CD4-positive, alpha-beta T cell treated with Interleukin-21 for 1 hour (primary cell): ENCODE measurements around the gene IQCE.
"Not testable (repeated sequence)": the region's sequence is repeated elsewhere in the genome, so short reads cannot be mapped to it uniquely, and the experiment has no call there.

ENCODE experiments used
- DNase-seq: peaks from one replicate; pipeline ENCODE4 v3.0.0-alpha.2; 2020

IQCE gene

GRCh38 chr7:2555121-2556052 is 3.4 kb upstream of the IQCE start, which contains the start of gene BRAT1:
Gene BRAT1 (minus strand): TSS chr7:2555524. CDS start chr7:2554431, 1,093 bp downstream.
- DNase-seq = peak; percentile 94

- DNase-seq = no peak
These were observed 638 bp downstream of the IQCE start for GRCh38 chr7:2559283-2559950.

GRCh38 chr7:2563955-2564354 is 5.2 kb downstream of the IQCE start:
- DNase-seq = not testable (repeated sequence)

DNA sequence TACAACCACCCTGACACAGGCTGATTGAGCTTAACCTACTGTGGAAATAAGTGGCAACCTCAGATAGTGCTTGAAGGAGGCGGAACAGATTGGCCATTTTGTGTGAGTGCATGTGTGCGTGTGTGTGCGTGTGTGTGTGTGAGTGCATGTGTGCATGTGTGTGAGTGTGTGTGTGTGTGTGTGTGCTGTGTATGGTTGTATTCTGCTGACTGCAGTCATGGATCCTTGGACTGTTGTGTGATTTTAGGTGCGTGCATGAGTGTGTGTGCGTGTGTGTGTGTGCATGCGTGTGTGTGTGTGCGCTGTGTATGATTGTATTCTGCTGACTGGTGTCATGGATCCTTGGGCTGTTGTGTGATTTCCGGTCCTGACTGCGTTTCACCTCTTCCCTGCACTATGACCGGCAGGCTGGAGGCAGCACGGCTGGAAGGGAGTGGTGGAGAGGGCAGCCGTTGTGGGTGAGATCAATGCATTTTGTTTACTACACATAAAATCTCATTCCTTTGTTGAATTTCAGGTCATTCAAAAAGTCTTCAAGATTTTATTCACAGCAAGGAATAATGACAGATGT is 6.3 kb downstream of the IQCE start:
- DNase-seq = no peak

DNA sequence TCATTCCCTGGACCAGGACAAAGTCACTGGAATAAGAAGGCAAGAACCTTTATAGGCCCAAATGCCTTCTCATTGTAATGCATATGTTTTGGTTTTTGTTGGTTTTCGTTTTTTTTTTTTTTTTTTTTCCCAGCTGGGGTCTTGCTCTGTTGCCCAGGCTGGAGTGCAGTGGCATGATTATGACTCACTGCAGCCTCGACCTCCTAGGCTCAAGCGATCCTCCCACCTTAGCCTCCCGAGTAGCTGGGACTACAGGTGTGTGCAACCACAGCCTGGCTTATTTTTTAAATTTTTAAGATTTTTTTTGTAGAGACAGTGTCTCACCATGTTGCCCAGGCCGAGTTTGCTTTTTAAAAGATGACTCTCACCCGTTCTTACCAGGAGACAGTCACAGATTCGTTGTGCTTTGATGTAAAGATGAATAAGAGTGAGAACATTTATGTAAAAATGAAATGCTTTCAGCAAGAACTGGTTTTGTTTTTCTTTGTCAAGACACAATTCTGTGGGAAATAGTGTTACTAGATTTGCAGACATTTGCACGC is 7.6 kb downstream of the IQCE start:
- no peak for DNase-seq

DNA sequence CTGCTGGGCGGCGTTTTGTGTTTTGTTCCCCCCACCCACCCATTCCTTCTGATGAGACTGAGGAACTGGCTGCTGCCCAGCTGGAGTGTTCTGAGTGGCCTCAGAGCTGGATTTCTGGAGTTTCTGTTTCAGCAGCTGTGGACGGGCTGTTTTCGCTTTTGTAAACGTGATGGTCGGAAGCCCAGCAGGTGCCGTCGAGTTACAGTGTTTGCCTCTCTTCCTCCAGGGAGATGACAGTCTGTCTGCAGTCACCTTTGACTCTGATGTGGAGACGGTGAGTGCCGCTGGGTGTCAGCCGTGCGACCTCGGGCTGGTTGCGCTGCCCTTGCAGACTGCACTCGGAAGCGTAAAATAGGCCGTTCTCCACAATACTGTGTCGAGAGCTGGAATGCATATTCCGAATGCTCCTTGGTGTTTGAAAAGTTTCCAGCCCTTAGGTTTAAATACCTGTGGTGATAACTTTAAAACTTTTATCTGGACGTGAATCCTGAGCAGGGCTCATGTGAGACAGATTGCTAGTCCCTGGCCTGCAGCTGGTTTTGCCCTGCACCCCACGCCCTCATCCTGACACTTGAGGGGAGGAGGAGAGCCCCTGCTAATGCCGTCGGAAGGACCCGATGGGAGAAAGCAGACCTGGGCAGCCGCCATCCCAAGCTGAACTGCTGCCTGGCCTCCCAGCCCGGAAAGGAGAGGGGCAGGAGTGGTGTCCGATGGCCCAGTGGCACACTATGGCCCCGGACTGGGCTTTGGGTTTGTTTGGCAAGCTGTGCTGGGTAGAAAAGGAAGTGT is 8.3 kb downstream of the IQCE start:
- DNase-seq = peak; percentile 34

DNA sequence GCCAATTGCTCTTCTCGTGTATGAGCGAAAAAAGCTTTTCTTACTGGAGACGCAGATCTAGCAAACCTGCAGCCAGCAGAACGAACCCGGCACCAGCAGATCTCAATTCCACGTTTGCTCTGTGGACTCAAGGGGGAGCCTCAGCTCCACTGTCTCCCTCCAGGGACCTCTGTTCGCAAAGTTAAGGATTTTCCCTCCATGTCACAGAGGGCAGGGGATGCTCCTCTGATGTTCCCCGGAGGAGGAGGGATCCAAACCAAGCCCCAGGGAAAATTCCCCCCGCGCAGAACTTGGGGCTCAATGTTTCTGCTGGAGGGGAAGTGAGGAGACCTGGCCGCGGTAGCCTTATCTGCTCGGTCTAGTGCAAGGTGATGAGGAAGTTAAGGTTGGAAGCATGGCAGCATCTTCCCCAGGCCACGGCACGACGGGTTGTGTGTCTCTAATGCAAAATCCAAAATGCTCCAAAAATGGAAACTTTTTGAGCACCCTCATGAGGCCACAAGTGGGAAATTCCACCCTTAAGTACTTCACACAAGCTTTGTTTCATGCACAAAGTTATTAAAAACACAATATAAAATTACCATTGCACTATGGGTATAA is 9.0 kb downstream of the IQCE start:
- no peak for DNase-seq

DNA sequence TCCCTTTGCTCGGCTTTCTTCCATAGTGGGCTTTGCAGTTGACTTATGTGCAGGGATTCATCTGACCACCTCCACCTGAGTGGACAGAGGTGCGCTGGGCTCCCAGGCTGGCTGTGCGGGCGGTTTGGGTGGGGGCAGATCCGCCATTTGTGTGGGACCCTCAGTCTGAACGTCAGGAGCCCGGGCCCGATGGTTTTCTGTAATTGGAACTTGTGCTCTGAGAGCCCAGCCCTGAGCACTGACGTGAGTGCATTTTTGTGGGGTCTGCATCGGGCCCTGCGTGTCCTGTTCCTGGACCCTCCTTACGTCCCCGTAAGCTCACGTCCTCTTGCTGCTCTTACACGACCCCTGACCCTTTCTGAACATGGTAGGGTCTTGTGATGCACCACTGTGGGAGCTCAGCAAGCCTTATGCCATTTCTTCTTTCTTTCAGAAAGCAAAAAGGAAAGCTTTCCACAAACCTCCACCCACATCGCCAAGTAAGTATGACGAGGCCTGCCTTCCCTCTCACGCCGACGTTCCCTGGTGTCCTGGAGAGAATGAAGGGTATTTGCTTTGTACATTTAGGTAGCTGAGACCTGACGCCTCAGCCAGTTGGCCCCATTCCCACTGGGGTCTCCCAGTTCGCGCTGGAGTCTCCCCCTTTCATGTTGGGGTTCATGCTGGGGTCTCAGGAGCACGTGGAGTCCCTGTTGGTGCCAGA is 9.9 kb downstream of the IQCE start:
- no peak for DNase-seq

DNA sequence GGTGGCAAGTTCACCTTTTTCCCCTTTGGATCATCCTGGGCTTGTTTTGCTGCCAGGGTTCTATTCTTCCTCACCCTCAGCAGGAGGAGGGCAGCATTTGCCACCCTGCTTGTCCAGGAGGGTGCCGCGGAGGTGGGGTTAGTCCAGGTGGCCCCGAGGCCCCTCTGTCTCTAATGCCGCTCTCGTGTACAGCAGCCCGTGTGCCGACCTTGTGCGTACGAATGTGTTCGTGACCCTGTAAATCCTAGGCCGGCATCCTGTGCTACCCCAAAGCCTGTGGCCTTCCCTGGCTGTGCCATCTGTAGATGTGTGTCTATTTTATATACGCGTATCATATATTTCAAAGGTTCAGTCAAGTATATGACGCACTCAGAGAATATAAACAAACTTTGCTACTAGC is 10.6 kb downstream of the IQCE start:
- DNase-seq = no peak

DNA sequence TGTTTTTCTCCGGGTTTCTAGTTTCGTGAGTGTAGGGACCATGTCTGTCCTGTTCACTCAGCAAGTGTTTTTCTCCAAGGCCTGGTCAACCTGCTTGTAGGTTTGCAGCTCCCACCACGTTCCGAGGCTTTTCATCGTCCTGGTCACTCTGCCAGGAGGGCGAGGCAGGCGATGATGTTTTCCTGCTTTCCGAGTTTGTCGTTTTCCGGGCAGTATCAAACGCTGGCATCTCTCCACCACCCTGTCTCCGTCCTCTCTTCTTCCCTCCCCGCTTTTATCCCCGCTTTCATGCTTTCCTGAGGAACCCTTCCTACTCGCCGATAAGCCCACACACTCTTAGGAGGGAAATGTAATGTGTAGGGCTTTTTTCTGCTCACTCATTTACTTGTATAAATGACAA is 11.2 kb downstream of the IQCE start:
- no peak for DNase-seq

- no peak for DNase-seq
These were observed 12.6 kb downstream of the IQCE start for GRCh38 chr7:2571409-2571808.

DNA sequence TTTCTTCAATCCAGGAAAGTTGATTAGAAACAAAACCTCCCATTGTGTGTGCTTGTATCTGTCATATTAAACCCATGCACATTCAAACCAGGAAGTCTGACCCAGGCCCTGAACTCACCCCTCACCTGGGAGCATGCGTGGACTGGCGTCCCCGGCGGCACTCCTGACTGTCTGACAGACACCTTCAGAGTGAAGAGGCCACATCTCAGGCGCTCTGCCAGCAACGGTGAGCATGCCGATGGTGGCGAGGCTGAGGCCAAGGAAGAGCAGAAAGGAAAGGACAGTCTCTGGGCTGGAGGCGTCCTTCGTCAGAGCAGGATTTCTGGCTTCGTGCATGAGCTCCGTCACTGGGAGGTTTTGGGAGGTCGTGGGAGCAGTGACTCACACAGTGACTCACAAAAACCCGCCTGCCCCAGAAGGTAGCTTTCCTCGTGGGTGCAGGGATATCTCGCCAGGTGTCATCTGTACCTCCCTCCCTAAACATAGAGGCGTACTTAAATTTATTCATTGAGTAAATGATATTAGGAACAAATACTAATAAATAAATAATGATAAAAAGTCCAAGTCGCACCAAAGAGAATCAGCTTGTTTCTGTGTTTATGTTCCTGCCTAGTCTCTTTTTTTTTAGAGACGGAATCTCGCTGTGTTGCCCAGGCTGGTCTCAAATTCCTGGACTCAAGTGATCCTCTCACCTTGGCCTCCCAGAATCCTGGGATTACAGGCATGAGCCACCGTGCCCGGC is 13.5 kb downstream of the IQCE start:
- DNase-seq = no peak

DNA sequence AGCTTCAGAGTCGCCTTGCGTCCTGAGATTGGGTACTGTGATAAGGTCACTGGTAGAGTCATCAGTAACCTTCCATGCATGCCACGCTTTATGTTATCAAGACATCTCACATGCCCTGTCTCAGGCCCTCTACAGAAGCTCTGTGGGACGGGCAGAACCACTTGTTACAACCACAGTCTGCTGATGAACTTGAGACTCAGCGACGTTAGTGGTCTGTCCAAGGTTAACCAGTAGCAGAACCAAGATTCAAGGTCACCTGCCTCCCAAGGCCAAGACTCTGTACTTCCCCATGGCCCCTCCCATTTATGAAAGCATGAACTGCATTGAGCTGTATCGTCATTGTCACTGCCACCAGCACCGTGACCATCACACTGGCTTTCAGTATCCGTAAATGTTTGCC is 15.0 kb downstream of the IQCE start:
- no peak for DNase-seq

DNA sequence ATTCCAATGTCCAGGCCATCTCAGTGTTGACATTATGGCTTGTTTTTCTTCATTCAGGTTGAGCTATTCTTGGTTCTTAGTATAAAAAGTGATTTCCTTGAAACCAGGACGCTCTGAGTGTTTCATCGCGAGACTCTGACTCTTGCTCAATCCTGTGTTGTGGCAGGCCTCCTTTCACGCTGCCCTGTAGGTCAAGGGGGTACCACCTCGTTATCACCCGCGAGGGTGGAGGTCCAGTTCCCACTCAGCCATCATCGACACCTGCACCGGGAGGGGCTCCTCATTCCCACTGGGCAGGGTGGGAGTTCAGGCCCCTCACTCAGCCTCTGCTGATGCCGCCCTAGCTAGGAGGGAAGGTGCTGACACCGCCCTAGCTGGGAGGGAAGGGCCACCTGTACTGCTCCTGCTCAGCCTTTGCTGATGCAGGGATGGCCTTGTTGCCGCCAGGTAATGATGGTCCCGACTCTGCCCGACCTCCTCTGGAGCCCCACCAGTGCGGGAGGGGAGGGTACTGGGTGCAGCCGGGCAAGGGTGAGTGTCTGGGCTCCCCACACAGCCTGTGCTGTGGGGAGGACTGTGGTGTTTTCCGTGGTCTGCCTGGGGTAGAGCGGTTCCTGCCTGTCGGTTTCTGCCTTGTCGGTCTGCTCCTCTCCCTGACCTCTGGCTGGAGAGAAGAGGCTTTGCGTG is 16.4 kb downstream of the IQCE start:
- no peak for DNase-seq

DNA sequence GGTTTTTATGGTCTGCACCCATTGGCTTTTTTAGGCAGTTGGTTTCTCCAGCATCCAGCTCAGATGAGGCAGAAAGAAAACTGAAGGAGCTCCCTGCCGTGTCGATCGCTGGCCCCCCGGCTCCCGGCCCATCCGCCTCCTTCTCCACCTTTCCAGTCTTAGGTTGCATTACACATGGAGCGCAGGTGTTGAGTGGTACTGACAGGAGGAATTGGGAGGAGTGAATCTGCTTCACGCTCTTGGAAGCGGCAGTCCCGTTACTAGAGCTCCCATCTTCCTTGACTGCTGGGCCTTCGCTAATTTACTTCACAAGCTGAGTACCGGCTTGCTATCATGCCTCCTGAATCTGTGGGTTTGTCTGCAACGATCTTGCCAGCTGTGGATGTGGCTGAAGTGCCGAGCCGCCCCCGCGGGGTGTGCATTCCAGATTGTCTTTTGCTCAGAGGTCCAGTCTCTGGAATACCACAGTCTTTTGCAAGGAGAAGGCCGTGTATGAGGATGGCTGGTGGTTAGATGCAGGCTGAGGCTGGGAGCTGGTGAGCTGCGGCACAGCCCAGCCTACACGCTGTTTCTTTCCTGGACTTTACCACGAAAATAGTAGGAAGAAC is 17.1 kb downstream of the IQCE start:
- DNase-seq = no peak

DNA sequence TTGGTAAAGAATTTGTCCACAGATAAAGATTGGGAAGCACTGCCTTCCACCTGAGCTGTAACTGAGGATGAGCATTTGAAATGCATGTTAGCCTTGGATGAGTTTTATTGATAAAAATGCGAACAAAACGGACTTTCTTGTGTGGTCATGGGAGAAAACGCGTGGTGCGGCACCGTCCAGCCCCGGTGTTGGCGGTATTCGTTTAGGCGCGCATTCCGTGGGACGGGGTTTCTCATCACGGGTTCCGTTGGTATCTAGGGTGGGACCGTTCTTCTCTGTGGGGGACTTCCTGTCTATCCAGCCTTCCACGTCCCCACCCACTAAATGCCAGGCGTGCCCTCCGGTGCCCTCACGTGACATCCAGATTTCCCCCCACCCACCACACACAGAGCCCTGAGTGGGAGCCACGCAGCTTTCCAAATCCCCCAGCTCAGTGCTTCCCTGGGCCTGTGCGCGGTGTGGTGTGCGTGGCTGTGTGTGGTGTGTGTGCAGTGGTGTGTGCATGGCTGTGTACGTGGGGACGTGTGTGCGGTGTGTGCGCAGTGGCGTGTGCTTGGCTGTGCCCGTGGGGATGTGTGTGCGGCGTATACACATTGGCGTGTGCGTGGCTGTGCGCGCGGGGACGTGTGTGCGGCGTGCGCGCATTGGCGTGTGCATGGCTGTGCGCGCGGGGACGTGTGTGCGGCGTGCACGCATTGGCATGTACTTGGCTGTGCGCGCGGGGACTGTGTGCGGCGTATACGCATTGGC is 18.1 kb downstream of the IQCE start:
- DNase-seq = no peak

- DNase-seq = no peak
These were observed 19.3 kb downstream of the IQCE start for GRCh38 chr7:2577914-2578680.

GRCh38 chr7:2580636-2581035 is 21.9 kb downstream of the IQCE start:
- no peak for DNase-seq
